GM12892 (cell line): ENCODE data around the gene ANKRD27.
A peak's percentile ranks its signal among the peaks of the same experiment; 100 is the strongest.

Source experiments
- POLR2A ChIP-seq: IDR thresholded peaks from 2 replicates; pipeline ENCODE4 v1.6.1; 2011; ENCODE audit warnings: low read depth, low read length, control low read depth
- TAF1 ChIP-seq: IDR thresholded peaks from 2 replicates; pipeline ENCODE4 v1.6.1; 2011; ENCODE audit warnings: low read depth, mild to moderate bottlenecking, control low read depth, low read length, borderline replicate concordance

DNA sequence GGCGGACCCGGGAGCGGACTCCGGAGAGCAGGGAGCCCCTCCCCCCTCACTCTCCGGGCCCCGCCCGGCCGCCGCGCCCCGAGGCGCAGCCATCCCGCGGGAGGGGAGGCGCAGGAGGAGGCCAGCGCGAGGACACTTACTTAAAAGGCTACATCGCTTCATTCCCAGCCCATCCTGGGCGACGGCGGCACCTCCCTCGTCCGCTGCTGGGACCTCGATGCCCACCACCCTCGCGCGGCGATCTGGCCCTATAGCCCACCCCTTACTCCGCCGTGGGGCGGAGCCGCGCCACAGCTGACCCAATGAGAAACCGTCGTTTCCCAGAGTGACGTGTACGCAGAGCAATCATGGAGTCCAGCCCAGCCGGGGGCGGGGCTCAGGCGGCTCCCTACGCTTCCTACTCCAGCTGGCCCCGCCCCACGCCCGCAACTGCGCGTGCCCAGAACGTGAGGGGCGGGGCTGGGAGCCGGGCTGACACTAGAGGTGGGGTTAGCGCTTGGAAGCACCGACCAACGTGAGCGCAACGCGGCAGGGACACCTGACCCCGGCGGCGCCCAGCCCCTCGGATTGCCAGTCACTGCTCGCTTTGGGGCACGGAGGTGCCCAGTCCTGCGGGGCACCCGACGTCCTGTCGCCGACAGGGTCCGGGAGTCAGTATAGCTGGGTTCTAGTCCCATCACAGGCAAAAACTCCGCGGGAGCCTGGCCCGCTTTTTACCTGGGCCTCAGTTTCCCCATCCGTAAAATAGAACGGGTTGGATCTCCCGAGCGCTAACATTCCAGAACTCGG lies at the start of gene ANKRD27:
- TF ChIP-seq POLR2A (peak; percentile 67; the same call in 1 of the 2 replicates), TAF1 (0 out of 2 replicates have a peak, but pooled peaks have one; percentile 29)
